Stimulated activated CD8-positive, alpha-beta memory T cell treated with anti-CD3 and anti-CD28 coated beads, Interleukin-15, amount 100 ng/mL, for 48 hours (primary cell): Measurements from ENCODE around the gene ALDH3B1.

Experiments
- DNase-seq, 2 donors: peaks; one replicate each; pipeline ENCODE4 v3.0.0-alpha.2; 2020; ENCODE audit warnings: low read depth in 2 of 2

Gene ALDH3B1

DNA sequence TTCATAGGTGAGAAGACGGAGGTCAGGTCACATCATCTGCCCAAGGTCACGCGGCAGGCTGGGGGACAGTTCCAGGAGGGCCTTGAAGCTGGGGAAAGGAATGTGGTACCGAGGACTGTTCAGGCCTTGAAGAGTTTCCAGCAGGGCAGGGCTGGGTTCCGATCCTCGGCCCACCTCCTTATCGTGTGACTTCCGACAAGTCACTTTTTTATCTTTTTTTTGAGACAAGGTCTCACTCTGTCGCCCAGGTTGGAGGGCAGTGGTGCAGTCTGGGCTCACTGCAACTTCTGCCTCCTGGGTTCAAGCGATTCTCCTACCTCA, 21.0 kb downstream of the ALDH3B1 start:
- no peak for DNase-seq

DNA sequence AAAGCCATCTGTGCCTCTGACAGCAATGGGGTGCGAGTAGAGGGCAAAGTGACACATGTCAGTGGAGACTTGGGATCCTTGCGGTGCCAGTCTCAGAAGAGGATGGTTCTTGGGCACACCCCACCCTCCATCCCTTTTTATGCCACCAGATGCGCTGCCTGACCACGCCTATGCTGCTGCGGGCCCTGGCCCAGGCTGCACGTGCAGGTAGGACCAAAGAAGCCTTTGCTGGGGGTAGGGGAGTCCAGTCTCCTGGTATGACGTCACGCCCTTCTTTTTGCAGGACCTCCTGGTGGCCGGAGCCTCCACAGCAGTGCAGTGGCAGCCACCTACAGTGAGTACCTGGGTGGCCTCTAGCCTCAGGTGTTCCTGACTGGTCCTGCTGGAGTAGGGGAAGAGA, 21.9 kb downstream of the ALDH3B1 start:
- no peak for DNase-seq

DNA sequence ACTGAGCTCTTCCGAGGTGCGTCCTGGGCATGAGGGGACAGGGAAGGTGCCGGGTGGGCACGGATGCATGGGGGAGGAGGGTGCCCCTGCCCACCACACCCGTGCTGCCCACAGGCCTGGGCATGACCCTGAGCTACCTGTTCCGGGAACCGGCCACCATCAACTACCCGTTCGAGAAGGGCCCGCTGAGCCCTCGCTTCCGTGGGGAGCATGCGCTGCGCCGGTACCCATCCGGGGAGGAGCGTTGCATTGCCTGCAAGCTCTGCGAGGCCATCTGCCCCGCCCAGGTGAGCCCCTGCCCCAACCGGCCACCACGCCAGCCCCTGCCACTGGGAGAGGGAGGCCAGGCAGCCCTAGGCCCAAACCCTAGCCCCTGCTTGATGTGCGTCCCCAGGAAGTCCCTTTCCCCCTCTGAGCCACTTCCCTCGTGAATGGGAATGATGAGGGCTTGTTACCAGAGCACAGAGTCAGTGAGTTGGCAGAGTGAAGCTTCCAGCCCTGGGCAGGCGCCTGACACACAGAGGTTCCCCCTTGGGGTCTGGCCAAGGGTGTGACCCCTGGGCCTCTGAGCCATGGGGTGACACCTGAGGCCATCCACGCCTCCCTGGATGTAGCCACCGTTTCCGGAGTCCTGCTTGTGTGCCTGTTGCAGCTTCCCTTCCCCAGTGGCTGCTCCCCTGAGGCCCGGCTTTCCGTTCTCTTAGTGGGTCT, 23.0 kb downstream of the ALDH3B1 start:
- no peak for DNase-seq

DNA sequence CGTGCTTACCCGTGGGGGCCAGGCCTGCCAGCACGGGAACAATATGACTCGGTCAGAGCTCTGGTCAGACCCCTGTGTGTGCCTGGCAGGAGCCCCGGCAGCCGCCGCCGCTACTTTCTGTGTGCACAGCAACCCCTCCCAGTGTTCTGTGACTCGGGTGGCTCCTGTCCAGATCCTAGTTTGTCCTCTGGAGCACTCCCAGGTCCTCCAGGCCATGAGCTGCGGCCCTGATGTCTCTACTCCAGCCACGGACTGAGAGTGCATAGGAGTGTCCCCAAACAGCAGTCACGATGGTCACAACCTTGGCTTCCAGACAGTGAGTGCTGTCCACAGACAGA, 23.6 kb downstream of the ALDH3B1 start:
- DNase-seq, result no peak

DNA sequence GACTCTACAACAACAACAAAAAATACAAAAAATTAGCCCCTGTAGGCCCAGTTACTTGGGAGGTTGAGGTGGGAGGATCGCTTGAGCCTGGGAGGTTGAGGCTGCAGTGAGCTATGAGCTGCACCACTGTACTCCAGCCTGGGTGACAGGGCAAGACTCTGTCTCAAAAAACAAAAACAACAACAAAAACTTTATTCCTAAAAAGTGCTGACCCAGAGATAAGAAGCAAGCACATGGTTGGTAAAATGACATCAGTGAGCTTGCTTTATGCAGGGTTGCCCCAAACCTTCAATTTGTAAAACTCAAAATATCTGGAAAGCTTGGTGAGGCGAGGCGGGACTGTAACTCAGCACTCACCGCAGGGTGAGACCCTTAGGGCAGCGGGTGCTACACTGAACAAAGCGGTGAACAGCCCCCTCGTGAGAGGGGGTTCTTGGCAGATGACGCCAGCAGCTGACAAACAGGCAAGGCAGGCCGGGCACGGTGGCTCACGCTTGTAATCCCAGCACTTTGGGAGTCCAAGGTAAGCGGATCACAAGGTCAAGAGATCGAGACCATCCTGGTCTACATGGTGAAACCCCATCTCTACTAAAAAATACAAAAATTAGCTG, 25.2 kb downstream of the ALDH3B1 start:
- no peak for DNase-seq

DNA sequence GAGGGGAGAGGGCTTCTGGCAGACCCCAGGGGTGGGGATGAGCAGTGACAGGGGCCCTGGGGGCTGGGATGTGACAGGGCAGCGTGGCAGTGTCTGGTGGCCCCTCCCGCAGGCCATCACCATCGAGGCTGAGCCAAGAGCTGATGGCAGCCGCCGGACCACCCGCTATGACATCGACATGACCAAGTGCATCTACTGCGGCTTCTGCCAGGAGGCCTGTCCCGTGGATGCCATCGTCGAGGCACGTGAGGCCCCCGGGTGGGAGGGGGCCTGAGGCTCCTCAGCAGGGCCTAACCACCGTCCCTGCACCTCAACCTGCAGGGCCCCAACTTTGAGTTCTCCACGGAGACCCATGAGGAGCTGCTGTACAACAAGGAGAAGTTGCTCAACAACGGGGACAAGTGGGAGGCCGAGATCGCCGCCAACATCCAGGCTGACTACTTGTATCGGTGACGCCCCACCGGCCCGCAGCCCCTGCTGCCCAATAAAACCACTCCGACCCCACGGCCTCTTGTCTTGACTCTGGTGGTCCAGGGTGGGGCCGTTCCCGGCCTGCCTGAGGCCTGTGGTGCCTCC, 26.1 kb downstream of the ALDH3B1 start:
- no peak for DNase-seq

DNA sequence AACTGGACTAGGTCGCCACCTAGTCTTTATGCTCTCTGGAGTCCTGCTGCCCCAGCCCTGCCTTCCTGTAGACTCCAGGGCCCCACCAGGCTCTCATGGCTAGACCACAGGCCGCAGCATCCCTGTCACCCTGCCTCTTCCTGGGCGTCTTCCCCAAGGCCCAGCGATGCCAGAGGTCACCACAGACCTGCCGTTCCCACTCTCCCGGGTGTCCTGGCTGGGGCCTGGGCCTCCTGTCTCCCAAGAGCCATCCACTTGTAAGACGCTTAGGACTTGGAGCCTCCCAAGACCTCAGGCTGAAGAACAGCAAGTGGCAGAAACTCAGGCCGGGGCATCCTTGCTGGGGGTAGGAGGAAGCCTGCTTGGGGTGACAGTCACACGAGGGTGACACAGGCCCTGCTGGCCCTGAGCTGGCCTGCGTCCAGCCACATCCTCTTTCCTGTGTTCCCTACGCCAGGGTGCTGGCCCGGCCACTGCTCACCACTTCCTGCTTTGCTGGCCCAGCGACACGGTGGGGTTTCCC, 26.7 kb downstream of the ALDH3B1 start:
- DNase-seq, result no peak

DNA sequence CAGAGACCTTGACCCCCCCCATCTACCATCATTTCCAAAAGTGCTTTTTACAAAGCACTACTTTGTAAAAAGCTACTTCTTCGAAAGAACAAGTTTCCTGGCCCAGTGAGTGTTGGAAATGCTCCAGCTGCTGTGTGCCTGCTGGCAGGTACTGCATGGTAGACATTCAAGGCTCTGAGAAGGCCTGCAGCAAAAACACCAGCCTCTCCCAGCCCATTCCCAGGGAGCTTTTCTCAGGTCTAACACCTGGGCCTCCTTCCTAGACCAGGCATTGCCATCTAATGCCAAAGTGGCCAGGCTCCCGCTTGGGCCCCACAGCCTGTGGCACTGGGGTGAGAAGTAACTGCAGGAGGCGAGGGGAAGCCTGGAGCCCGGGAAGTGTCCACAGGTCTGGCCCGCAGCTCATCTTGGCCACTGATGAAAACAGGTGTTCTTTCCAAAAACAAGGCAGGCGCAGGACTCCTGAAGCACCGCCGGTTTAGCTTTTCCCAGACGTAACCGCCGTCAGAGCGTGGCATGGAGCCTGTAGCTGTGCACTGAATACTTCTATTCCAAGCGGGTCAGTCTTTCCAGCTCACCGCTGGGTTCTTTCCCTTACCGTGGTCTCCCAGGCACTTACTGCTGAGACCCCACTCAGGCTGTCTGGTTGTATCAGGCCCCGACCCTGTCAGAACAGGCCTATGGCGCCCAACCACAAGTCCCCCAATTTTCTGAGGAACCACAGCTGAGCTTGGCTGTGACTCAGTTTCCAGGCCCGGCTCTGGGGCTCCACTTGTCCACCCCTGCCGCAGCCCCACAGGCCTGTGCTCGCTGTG, 27.5 kb downstream of the ALDH3B1 start:
- no peak for DNase-seq

DNA sequence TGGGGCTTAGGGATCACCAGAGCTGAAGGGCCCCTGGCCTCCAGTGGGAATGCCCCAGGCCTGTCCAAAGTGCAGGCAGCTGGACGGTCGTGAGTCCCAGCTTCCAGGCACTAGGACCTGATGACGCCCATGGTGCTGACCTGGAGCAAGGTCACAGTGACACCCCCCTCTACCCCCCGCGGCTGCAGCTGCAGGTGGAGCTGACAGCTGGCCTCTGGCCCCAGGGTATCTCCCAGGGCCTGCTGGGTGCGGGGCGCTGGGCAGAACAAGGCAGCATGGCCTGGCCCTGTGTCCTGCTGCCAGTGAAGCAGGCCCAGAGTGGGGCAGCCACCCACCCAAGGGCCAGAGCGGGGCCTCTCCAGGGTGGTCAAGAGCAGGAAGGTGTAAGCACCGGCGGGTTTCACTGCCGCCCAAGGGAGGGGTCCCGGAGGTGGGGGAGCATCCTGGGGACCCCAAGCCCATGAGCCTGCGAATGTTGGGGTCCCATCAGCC, 28.1 kb downstream of the ALDH3B1 start:
- no peak for DNase-seq

DNA sequence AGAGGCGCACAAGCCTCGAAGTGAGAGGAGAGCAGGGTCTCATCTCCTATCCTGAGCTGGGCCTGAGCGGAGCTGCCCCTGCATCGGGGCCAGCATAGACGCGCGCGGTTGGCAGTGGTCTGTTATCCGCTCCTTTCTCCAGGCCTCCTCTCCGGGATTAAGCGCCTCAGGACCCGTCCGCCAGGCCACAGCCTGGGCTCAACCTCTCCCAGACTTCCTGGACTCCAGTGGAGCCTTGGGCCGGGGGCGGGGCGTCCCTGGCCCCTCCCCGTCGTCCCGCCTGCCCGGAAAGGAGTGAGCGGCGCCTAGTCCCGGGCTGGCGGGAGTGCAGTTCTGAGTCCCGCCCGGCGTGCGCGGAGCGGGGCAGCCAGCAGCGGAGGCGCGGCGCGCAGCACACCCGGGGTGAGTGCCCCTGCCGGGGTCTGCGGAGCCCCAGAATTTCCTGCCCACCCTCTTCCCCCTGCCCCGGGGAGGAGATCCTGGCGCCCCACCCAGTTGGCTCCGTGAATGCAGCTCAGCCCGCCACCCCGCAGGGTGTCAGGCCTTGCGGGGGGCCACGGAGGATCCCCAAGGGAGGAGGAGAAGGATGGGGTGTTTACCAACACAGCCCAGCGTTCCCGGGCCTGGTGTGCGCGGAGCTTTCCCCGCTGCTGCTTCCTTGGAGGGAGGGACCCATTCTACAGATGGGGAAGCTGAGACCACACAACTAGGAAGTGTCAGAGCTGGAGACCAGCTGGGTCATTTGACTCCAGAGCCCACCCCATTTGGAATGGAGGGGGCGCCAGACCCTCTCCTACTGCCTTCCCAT, 28.8 kb downstream of the ALDH3B1 start, which contains the start of gene TCIRG1:
Gene TCIRG1 (plus strand): TSS at position 308 of the 808 bp plus-strand sequence. CDS start 2,247 bp downstream, outside the sequence.
- DNase-seq, result peak; percentile 45 to 58

DNA sequence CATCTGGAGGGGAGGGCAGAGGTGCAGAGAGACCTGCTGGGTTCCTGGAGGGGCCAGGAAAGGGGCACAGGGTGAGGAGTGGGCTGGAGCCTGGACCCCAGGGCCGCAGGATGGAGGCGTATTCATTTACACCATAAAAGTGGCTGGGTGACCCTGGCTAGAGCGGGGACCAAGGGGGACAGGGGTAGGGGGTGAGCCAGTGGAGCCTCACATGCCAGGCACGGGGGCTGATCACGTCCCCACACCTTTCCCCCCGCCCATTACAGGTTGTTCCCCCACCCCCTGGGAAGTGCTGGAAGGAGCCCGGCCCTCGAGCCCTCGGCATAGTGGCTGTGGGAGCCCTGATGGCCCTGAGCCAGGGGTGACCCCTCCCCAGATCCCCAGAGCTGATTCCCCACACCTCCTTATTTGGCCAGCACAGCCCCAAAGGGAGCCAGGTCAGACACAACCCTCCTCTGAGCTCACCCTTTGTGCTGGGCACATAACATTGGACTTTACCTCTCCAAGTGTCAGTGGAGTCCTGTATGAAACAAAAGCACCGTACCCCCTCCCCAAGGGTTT, 29.5 kb downstream of the ALDH3B1 start:
- no peak for DNase-seq

DNA sequence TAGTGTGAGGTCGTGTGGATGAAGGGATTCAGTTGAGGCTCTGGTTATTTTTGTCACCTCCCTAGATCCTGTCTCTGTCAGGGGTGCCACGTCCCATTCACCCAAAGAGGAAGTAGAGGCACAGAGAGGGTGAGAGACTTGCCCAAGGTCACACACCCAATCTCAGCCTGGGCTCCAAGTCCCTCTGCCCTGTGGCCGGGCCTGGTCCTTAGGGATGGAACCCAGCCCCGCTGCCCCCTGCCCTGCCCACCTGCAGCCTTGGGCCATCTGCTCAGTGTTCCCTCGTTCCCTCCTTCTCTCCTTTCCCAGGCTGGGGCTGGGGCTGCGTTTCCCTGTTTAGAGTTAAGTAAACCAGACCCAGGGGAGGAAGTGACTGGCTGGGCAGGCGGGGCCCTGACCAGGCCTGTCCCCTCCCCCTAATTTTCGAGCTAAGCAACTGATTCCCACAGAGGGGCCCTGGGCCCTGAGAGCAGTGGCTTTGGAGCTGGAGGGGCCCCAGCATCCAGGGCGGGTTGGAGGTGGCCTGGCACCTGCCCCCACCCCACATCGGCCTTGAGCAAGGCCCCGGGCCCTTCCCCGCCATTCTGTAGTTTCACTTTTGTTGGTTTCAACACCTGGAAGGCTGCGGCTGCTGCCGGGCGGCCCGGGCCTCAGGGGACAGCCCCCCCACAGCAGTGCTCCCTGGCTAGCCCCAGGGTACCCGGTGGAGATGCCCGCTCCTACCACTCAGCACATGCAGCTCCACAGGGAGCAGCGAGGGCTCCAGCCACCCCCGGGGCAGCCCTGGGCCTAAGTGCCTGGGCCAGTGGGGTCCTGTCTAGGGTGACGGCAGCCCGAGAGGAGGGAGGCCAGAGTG, 30.2 kb downstream of the ALDH3B1 start:
- no peak for DNase-seq

DNA sequence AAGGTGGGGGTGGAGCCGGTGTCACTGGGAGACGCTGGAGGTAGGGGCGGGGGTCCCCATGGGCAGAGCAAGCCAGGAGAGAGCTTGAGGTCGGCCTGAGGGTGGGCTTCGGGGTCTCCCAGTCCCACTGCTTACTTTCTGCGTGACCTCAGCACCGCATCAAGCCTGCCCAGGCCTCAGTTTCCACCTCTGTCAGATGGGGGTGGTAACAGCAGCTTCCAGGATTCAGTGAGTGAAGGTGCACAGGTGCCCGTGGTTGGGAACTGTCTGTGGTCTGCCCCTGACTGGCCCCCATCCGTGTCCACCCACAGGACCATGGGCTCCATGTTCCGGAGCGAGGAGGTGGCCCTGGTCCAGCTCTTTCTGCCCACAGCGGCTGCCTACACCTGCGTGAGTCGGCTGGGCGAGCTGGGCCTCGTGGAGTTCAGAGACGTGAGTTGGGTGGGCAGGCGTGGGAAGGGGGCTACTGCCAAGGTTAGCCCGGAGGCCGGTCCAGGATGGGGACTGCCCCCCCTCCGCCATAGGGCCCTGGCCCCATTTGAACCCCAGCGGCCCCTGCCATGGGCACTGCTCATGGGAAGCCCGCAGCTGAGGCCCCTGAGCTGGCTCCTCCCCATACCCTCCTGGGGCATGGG, 30.9 kb downstream of the ALDH3B1 start:
- no peak for DNase-seq

DNA sequence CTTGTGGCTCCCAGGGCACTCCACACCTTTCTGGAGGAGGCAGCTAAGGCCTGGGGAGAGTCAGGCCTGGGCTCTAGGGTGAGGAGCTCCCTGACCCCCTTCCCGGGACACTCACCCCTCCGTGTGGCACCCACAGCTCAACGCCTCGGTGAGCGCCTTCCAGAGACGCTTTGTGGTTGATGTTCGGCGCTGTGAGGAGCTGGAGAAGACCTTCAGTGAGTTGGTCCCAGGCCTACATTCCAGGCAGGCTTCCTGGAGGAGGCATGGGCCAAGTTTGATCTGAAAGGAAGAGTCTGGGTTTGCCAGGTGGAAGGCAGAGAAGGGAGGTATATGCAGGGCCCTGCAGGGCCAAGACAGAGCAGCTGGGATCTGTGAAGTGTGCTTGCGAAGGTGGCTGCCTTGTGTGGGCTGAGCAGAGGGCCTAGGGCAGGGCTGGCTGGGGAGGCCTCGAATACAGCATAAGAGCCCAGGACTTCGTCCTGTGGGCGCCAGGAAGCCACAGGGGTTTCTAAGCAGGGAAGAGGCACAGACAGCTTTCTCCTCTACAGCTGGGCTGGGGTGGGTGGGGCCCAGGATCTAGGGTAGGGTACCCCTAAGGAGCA, 31.6 kb downstream of the ALDH3B1 start:
- no peak for DNase-seq

DNA sequence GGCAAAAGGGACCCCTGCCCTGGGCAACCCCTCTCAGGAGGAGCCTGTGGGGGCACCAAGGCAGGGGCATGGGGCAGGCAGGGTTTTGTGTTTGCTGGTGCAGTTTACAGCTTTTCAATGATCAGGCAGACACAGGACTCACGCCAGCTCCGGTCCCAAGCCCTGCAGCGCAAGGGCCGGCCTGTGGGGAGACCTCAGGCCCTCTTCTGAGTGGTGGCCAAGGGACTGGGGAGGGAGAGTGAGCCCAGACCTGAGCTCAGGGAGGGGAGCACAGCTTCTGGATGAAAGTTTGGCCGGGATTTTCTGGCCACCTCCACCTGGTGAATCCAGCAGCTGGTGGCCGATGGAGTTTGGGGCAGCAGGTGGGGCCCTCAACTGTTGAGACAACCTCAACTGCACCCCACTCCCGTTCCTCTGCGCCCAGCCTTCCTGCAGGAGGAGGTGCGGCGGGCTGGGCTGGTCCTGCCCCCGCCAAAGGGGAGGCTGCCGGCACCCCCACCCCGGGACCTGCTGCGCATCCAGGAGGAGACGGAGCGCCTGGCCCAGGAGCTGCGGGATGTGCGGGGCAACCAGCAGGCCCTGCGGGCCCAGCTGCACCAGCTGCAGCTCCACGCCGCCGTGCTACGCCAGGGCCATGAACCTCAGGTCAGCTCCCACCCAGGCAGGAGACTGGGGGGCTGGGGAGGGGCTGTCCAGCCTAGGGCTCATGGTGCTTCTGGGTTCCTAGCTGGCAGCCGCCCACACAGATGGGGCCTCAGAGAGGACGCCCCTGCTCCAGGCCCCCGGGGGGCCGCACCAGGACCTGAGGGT, 32.3 kb downstream of the ALDH3B1 start:
- no peak for DNase-seq

DNA sequence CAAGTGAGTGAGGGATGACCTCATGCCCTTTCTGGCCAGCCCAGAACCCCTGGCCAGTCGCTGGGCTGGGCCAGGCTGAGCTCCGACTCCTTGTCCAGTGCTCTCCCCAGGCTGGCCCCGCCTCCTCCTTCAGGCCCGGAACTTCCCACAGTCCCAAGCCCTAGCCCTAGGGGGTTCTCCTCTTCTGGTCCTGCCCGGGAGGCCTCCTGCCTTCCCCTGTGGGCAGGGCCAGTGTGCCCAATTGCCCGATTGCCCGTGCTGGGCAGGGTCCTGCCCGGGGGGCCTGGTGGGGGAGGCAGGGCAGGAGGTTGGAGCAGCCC, 32.9 kb downstream of the ALDH3B1 start:
- no peak for DNase-seq

DNA sequence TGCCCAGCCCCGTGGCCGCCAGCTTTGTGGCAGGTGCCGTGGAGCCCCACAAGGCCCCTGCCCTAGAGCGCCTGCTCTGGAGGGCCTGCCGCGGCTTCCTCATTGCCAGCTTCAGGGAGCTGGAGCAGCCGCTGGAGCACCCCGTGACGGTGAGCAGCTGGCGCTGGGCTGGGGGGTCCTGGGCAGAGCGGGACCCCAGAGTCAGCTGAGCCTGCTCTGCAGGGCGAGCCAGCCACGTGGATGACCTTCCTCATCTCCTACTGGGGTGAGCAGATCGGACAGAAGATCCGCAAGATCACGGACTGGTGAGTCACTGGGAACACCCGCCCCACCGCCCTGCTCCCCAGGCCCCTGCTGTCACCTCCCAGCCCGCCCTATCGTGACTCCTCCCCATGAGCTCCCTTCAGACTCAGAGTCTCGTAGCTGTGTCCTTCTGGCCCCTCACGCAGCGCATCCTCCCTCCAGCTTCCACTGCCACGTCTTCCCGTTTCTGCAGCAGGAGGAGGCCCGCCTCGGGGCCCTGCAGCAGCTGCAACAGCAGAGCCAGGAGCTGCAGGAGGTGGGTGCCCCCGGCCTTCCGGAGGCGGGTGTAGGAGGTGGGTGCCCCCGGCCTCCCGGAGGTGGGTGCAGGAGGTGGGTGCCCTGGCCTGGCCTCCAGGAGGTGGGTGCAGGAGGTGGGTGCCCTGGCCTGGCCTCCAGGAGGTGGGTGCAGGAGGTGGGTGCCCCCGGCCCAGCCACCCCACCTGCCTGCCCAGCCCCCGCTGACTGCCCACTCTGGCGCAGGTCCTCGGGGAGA, 33.4 kb downstream of the ALDH3B1 start:
- DNase-seq, result no peak
